Measurements from ENCODE around the gene PTPRM.

Gene PTPRM

DNA sequence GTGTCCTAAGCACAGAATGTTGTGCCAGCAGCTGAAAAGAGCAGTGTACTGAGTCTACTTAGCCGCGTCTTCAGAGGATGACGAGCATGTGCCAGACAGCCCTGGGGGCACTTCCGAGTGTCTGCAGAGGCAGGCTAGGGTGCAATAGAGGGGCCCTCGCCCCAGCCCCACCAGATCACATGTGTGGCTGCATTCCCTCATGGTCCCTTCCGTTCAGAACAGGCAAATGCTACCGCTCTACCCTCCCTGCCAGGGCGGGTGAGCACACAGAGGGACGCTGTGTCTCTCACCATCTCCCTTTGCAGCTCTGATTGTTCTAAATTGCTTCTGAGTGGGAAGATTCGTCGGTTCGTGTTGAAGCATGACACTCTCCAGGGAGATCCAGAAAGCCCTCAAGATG lies 829.9 kb downstream of the PTPRM start:
- Histone ChIP-seq H3K27ac (ENCODE audit: low read depth, low read length) (no peak overlapping the region), H3K4me2 (ENCODE audit: low read length) (no peak overlapping the region), H3K4me1 (ENCODE audit: control insufficient read depth, low read length) (no peaks in the 10 kb centered on the region), H3F3A (ENCODE audit: control insufficient read depth, insufficient read depth) (no peaks in the 10 kb centered on the region), H3K27me3 (ENCODE audit: control insufficient read depth, low read length) (no peaks in the 10 kb centered on the region), H4K20me1 (ENCODE audit: control insufficient read depth, insufficient read depth, low read depth, low read length) (no peaks in the 10 kb centered on the region), H3K9me2 (replicated peaks; ENCODE audit: control insufficient read depth, low read length) (no peaks in the 10 kb centered on the region), H3K9me3 (ENCODE audit: control insufficient read depth, insufficient read depth, low read length) (no peaks in the 10 kb centered on the region), H3K79me2 (ENCODE audit: control insufficient read depth, low read length) (no peaks in the 10 kb centered on the region), H3K4me3 (ENCODE audit: low read length) (no peak overlapping the region), H3K36me3 (ENCODE audit: control insufficient read depth, low read length) (no peaks in the 10 kb centered on the region)
- TF ChIP-seq, protein P1, sequence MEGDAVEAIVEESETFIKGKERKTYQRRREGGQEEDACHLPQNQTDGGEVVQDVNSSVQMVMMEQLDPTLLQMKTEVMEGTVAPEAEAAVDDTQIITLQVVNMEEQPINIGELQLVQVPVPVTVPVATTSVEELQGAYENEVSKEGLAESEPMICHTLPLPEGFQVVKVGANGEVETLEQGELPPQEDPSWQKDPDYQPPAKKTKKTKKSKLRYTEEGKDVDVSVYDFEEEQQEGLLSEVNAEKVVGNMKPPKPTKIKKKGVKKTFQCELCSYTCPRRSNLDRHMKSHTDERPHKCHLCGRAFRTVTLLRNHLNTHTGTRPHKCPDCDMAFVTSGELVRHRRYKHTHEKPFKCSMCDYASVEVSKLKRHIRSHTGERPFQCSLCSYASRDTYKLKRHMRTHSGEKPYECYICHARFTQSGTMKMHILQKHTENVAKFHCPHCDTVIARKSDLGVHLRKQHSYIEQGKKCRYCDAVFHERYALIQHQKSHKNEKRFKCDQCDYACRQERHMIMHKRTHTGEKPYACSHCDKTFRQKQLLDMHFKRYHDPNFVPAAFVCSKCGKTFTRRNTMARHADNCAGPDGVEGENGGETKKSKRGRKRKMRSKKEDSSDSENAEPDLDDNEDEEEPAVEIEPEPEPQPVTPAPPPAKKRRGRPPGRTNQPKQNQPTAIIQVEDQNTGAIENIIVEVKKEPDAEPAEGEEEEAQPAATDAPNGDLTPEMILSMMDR (IDR thresholded peaks at IDR 0.05; ENCODE audit: low read depth, low read length, poor library complexity, severe bottlenecking) = no peak

DNA sequence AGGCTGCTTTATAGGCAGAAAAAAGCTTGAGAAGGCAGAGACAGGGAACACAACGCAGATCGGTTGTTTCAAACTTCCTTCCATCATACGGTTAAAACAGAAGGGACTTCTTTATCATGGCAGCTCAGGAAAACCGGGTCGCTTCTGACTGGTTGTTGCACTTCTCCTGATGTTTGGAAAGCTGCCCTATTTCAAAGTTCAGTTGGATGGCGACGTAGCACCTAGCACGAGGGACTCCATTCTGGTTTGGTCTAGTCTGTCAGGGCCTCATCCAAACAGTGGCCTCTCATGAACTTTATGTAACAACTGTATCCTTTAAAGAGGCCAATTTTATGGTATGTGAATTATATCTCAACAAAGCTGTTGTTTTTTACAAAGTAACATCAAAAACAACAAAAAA lies 832.0 kb downstream of the PTPRM start:
- no peaks in the 10 kb centered on the region for H4K20me1 ChIP-seq (ENCODE audit: control insufficient read depth, insufficient read depth, low read depth, low read length)
- no peak overlapping the region for H3K27ac ChIP-seq (ENCODE audit: low read depth, low read length)
- H3K79me2 ChIP-seq (ENCODE audit: control insufficient read depth, low read length) = no peaks in the 10 kb centered on the region
- H3K4me3 ChIP-seq (ENCODE audit: low read length) = no peak overlapping the region
- no peaks in the 10 kb centered on the region for H3K4me1 ChIP-seq (ENCODE audit: control insufficient read depth, low read length)
- H3K9me2 ChIP-seq (replicated peaks; ENCODE audit: control insufficient read depth, low read length) = no peaks in the 10 kb centered on the region
- H3K27me3 ChIP-seq (ENCODE audit: control insufficient read depth, low read length) = no peaks in the 10 kb centered on the region
- no peak for TF ChIP-seq EZH2phosphoT487 (IDR thresholded peaks at IDR 0.05; ENCODE audit: borderline replicate concordance, low read length)
- TF ChIP-seq, protein P1 (IDR thresholded peaks at IDR 0.05; ENCODE audit: low read depth, low read length, poor library complexity, severe bottlenecking) = no peak
- H3K9me3 ChIP-seq (ENCODE audit: control insufficient read depth, insufficient read depth, low read length) = no peaks in the 10 kb centered on the region
- H3K36me3 ChIP-seq (ENCODE audit: control insufficient read depth, low read length) = no peaks in the 10 kb centered on the region
- no peak overlapping the region for H3K4me2 ChIP-seq (ENCODE audit: low read length)
- no peaks in the 10 kb centered on the region for H3F3A ChIP-seq (ENCODE audit: control insufficient read depth, insufficient read depth)

DNA sequence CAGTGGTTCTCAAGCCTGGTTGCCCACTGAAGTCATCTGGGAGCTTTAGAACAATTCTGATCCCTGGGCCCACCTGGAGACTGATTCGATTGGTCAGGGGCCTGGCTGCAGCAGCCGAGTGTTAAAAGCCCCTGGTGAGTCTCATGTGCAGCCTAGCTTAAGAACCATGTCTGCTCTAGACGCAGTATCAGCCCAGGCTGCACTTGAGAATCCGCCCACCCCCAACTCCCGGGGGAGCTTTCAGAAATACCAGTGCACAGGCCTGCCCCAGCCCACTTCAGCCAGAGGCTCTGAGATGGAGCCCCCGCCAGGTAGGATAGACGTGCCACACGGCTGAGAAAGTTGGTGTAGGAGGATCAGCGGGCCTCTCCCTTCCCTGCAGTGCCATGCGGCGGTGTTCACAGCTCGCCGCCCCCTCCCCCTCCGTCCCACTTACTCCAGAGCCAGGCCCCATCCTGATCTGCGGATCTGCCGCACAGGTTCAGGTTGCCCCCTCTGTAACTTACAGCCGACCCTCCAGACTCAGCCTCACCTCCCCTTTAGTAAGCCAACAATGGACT lies 833.2 kb downstream of the PTPRM start:
- H4K20me1 ChIP-seq (ENCODE audit: control insufficient read depth, insufficient read depth, low read depth, low read length) = no peaks in the 10 kb centered on the region

More for the DNA sequence above, 833.2 kb downstream of the PTPRM start:
- no peaks in the 10 kb centered on the region for H3F3A ChIP-seq (ENCODE audit: control insufficient read depth, insufficient read depth)
- H3K9me2 ChIP-seq (replicated peaks; ENCODE audit: control insufficient read depth, low read length) = no peaks in the 10 kb centered on the region
- H3K4me1 ChIP-seq (ENCODE audit: control insufficient read depth, low read length) = no peaks in the 10 kb centered on the region
- H3K27me3 ChIP-seq (ENCODE audit: control insufficient read depth, low read length) = no peaks in the 10 kb centered on the region
- H3K4me2 ChIP-seq (ENCODE audit: low read length) = no peak overlapping the region
- no peaks in the 10 kb centered on the region for H3K36me3 ChIP-seq (ENCODE audit: control insufficient read depth, low read length)
- H3K4me3 ChIP-seq (ENCODE audit: low read length) = no peak overlapping the region
- no peak overlapping the region for H3K27ac ChIP-seq (ENCODE audit: low read depth, low read length)
- no peak for TF ChIP-seq EZH2phosphoT487 (IDR thresholded peaks at IDR 0.05; ENCODE audit: borderline replicate concordance, low read length)
- TF ChIP-seq, protein P1 (IDR thresholded peaks at IDR 0.05; ENCODE audit: low read depth, low read length, poor library complexity, severe bottlenecking) = no peak
- no peaks in the 10 kb centered on the region for H3K79me2 ChIP-seq (ENCODE audit: control insufficient read depth, low read length)
- H3K9me3 ChIP-seq (ENCODE audit: control insufficient read depth, insufficient read depth, low read length) = no peaks in the 10 kb centered on the region
